ENCODE results near the gene FLNA. TPM values are rescaled to one million over a fixed set of nuclear protein-coding genes. Genes with fewer than 3 reads are reported as not detected.

FLNA gene
- total RNA-seq, 3 donors from 2014 or later = 416 to 675 (median 622) TPM

- no peak overlapping the region for H3K27ac ChIP-seq
- no peak for DNase-seq (ENCODE audit: low spot score in 2 of 2)
- H3K27me3 ChIP-seq = peaks cover 0 to 55% of the 10 kb centered on the region in 2 donors
- H3K4me3 ChIP-seq = no peak overlapping the region
- no peaks in the 10 kb centered on the region for H3K9me3 ChIP-seq
- intact Hi-C loops (cut with DNase I; ENCODE audit: low total_unique reads) = no loop called here
- TF ChIP-seq CTCF (IDR thresholded peaks at IDR 0.05) = no peak
- TF ChIP-seq POLR2A (IDR thresholded peaks at IDR 0.05) = no peak
- no peaks in the 10 kb centered on the region for H3K36me3 ChIP-seq
- H3K4me1 ChIP-seq = no peaks in the 10 kb centered on the region
Observed at GRCh38 chrX:154322890-154323289, 51.5 kb downstream of the FLNA start.

GRCh38 chrX:154321594-154321993, 52.8 kb downstream of the FLNA start:
- no peak for TF ChIP-seq POLR2AphosphoS5 (IDR thresholded peaks at IDR 0.05)
- no peaks in the 10 kb centered on the region for H3K4me1 ChIP-seq
- H3K36me3 ChIP-seq = no peaks in the 10 kb centered on the region
- no peak overlapping the region for H3K27ac ChIP-seq
- no peak for DNase-seq (ENCODE audit: low spot score in 2 of 2)
- H3K4me3 ChIP-seq = no peak overlapping the region
- H3K27me3 ChIP-seq = peaks cover 0 to 54% of the 10 kb centered on the region in 2 donors
- no peaks in the 10 kb centered on the region for H3K9me3 ChIP-seq
- intact Hi-C loops (cut with DNase I; ENCODE audit: low total_unique reads) = no loop called here

- Histone ChIP-seq H3K27ac (no peak overlapping the region), H3K36me3 (no peaks in the 10 kb centered on the region), H3K27me3 (peaks cover 0 to 49% of the 10 kb centered on the region in 2 donors), H3K4me1 (no peaks in the 10 kb centered on the region), H3K4me3 (no peak overlapping the region), H3K9me3 (no peaks in the 10 kb centered on the region)
- intact Hi-C loops (cut with DNase I; ENCODE audit: low total_unique reads) = no loop called here
- DNase-seq (ENCODE audit: low spot score in 2 of 2) = no peak
- TF ChIP-seq POLR2A (IDR thresholded peaks at IDR 0.05) (no peak), CTCF (IDR thresholded peaks at IDR 0.05) (no peak), POLR2AphosphoS5 (IDR thresholded peaks at IDR 0.05) (no peak)
Observed at GRCh38 chrX:154321152-154321551, 53.3 kb downstream of the FLNA start.

- no peak overlapping the region for H3K27ac ChIP-seq
- no peaks in the 10 kb centered on the region for H3K9me3 ChIP-seq
- H3K36me3 ChIP-seq = no peaks in the 10 kb centered on the region
- H3K4me1 ChIP-seq = no peaks in the 10 kb centered on the region
- no peak overlapping the region for H3K4me3 ChIP-seq
- intact Hi-C loops (cut with DNase I; ENCODE audit: low total_unique reads) = no loop called here
- no peak for TF ChIP-seq CTCF (IDR thresholded peaks at IDR 0.05)
- H3K27me3 ChIP-seq = peaks cover 0 to 50% of the 10 kb centered on the region in 2 donors
- DNase-seq (ENCODE audit: low spot score in 2 of 2) = no peak
Observed at GRCh38 chrX:154320406-154320805, 54.0 kb downstream of the FLNA start.

GRCh38 chrX:154317391-154317995, 56.9 kb downstream of the FLNA start:
- Histone ChIP-seq H3K27me3 (peaks cover 0 to 59% of the 10 kb centered on the region in 2 donors), H3K4me1 (no peaks in the 10 kb centered on the region), H3K27ac (no peak overlapping the region), H3K9me3 (no peaks in the 10 kb centered on the region), H3K4me3 (no peak overlapping the region), H3K36me3 (no peaks in the 10 kb centered on the region)
- intact Hi-C loops (cut with DNase I; ENCODE audit: low total_unique reads) = no loop called here
- DNase-seq (ENCODE audit: low spot score in 2 of 2) = no peak
- TF ChIP-seq CTCF (IDR thresholded peaks at IDR 0.05) (peak in 1 of 3 donors; percentile 29), POLR2A (IDR thresholded peaks at IDR 0.05) (no peak), POLR2AphosphoS5 (IDR thresholded peaks at IDR 0.05) (no peak)

- H3K27me3 ChIP-seq = peaks cover 0 to 56% of the 10 kb centered on the region in 2 donors
- H3K4me1 ChIP-seq = no peaks in the 10 kb centered on the region
- H3K36me3 ChIP-seq = no peaks in the 10 kb centered on the region
- DNase-seq (ENCODE audit: low spot score in 2 of 2) = no peak
- H3K9me3 ChIP-seq = no peaks in the 10 kb centered on the region
- no peak for TF ChIP-seq POLR2AphosphoS5 (IDR thresholded peaks at IDR 0.05)
- no peak for TF ChIP-seq POLR2A (IDR thresholded peaks at IDR 0.05)
- TF ChIP-seq CTCF (IDR thresholded peaks at IDR 0.05) = no peak
- no peak overlapping the region for H3K27ac ChIP-seq
- no peak overlapping the region for H3K4me3 ChIP-seq
- intact Hi-C loops (cut with DNase I; ENCODE audit: low total_unique reads) = no loop called here
Observed at GRCh38 chrX:154315416-154315815, 59.0 kb downstream of the FLNA start.

Measured in breast epithelium (tissue), 4 donors.